ENCODE results near the gene TLX1.

Gene TLX1

GRCh38 chr10:101133489-101134298 is 2.6 kb downstream of the TLX1 start:
- in situ Hi-C loops (cut with MboI; ENCODE audit: low sequenced_read_pairs) = loop anchor here (5.0 kb wide), 1 partner anchor 91 kb away; no protein-coding TSS in a partner anchor
- Histone ChIP-seq H3K4me3 (peak overlapping the region; percentile 54), H3K4me1 (peaks cover 6% of the 10 kb centered on the region; the same call in 1 of the 2 replicates), H3K9me3 (no peaks in the 10 kb centered on the region), H3K36me3 (replicated peaks) (no peaks in the 10 kb centered on the region; the same call in 1 of the 2 replicates), H3K27me3 (ENCODE audit: low read depth) (no peaks in the 10 kb centered on the region)
- DNase-seq (ENCODE audit: low spot score in 2 of 2) = no peak

- no peak overlapping the region for H3K4me3 ChIP-seq
- in situ Hi-C loops (cut with MboI; ENCODE audit: low sequenced_read_pairs) = loop anchor here (5.0 kb wide), 1 partner anchor 92 kb away; no protein-coding TSS in a partner anchor
- DNase-seq (ENCODE audit: low spot score in 2 of 2) = no peak
- H3K36me3 ChIP-seq (replicated peaks) = no peaks in the 10 kb centered on the region; the same call in 1 of the 2 replicates
- peaks cover 6% of the 10 kb centered on the region; the same call in 1 of the 2 replicates for H3K4me1 ChIP-seq
- H3K9me3 ChIP-seq = no peaks in the 10 kb centered on the region
- H3K27me3 ChIP-seq (ENCODE audit: low read depth) = no peaks in the 10 kb centered on the region
Measured at GRCh38 chr10:101134299-101135127, 3.4 kb downstream of the TLX1 start.

- Histone ChIP-seq H3K4me1 (peaks cover 6% of the 10 kb centered on the region; the same call in 1 of the 2 replicates), H3K4me3 (no peak overlapping the region), H3K9me3 (no peaks in the 10 kb centered on the region), H3K27me3 (ENCODE audit: low read depth) (no peaks in the 10 kb centered on the region), H3K36me3 (replicated peaks) (no peaks in the 10 kb centered on the region; the same call in 1 of the 2 replicates)
- in situ Hi-C loops (cut with MboI; ENCODE audit: low sequenced_read_pairs) = no loop called here
- DNase-seq (ENCODE audit: low spot score in 2 of 2) = no peak
Measured at GRCh38 chr10:101135141-101136006, 4.3 kb downstream of the TLX1 start.

GRCh38 chr10:101136007-101136707 is 5.1 kb downstream of the TLX1 start:
- DNase-seq (ENCODE audit: low spot score in 2 of 2) = no peak
- Histone ChIP-seq H3K9me3 (no peaks in the 10 kb centered on the region), H3K4me1 (0 out of 2 replicates have a peak, but pooled peaks cover 3% of the 10 kb centered on the region), H3K27me3 (ENCODE audit: low read depth) (no peaks in the 10 kb centered on the region), H3K36me3 (replicated peaks) (no peaks in the 10 kb centered on the region; the same call in 1 of the 2 replicates), H3K4me3 (no peak overlapping the region)
- in situ Hi-C loops (cut with MboI; ENCODE audit: low sequenced_read_pairs) = no loop called here

- Histone ChIP-seq H3K4me3 (no peak overlapping the region), H3K36me3 (replicated peaks) (no peaks in the 10 kb centered on the region; the same call in 1 of the 2 replicates), H3K27me3 (ENCODE audit: low read depth) (no peaks in the 10 kb centered on the region), H3K9me3 (no peaks in the 10 kb centered on the region), H3K4me1 (0 out of 2 replicates have a peak, but pooled peaks cover 3% of the 10 kb centered on the region)
- no peak for DNase-seq (ENCODE audit: low spot score in 2 of 2)
- in situ Hi-C loops (cut with MboI; ENCODE audit: low sequenced_read_pairs) = no loop called here
Measured at GRCh38 chr10:101136708-101137121, 5.6 kb downstream of the TLX1 start.

GRCh38 chr10:101137271-101137670 is 6.2 kb downstream of the TLX1 start:
- DNase-seq (ENCODE audit: low spot score in 2 of 2) = no peak
- H3K4me1 ChIP-seq = no peaks in the 10 kb centered on the region

GRCh38 chr10:101138788-101139420 is 7.8 kb downstream of the TLX1 start:
- no peaks in the 10 kb centered on the region for H3K9me3 ChIP-seq
- no peak for DNase-seq (ENCODE audit: low spot score in 2 of 2)
- H3K27me3 ChIP-seq (ENCODE audit: low read depth) = no peaks in the 10 kb centered on the region
- no peak overlapping the region for H3K4me3 ChIP-seq
- in situ Hi-C loops (cut with MboI; ENCODE audit: low sequenced_read_pairs) = no loop called here
- H3K36me3 ChIP-seq (replicated peaks) = no peaks in the 10 kb centered on the region; the same call in 1 of the 2 replicates
- H3K4me1 ChIP-seq = no peaks in the 10 kb centered on the region

More at GRCh38 chr10:101137271-101137670, 6.2 kb downstream of the TLX1 start:
- Histone ChIP-seq H3K4me3 (no peak overlapping the region), H3K27me3 (ENCODE audit: low read depth) (no peaks in the 10 kb centered on the region), H3K9me3 (no peaks in the 10 kb centered on the region), H3K36me3 (replicated peaks) (no peaks in the 10 kb centered on the region; the same call in 1 of the 2 replicates)
- in situ Hi-C loops (cut with MboI; ENCODE audit: low sequenced_read_pairs) = no loop called here

GRCh38 chr10:101139421-101139911 is 8.4 kb downstream of the TLX1 start:
- no peaks in the 10 kb centered on the region for H3K9me3 ChIP-seq
- DNase-seq (ENCODE audit: low spot score in 2 of 2) = no peak
- no peak overlapping the region for H3K4me3 ChIP-seq
- in situ Hi-C loops (cut with MboI; ENCODE audit: low sequenced_read_pairs) = no loop called here
- no peaks in the 10 kb centered on the region; the same call in 1 of the 2 replicates for H3K36me3 ChIP-seq (replicated peaks)
- H3K27me3 ChIP-seq (ENCODE audit: low read depth) = no peaks in the 10 kb centered on the region
- H3K4me1 ChIP-seq = no peaks in the 10 kb centered on the region

GRCh38 chr10:101140084-101140949 is 9.2 kb downstream of the TLX1 start:
- no peaks in the 10 kb centered on the region for H3K9me3 ChIP-seq
- H3K36me3 ChIP-seq (replicated peaks) = no peaks in the 10 kb centered on the region; the same call in 1 of the 2 replicates
- H3K27me3 ChIP-seq (ENCODE audit: low read depth) = no peaks in the 10 kb centered on the region
- no peak for DNase-seq (ENCODE audit: low spot score in 2 of 2)
- in situ Hi-C loops (cut with MboI; ENCODE audit: low sequenced_read_pairs) = no loop called here
- H3K4me1 ChIP-seq = no peaks in the 10 kb centered on the region
- H3K4me3 ChIP-seq = no peak overlapping the region

- DNase-seq (ENCODE audit: low spot score in 2 of 2) = no peak
- in situ Hi-C loops (cut with MboI; ENCODE audit: low sequenced_read_pairs) = no loop called here
- Histone ChIP-seq H3K36me3 (replicated peaks) (no peaks in the 10 kb centered on the region; the same call in 1 of the 2 replicates), H3K9me3 (no peaks in the 10 kb centered on the region), H3K27me3 (ENCODE audit: low read depth) (peaks cover 2% of the 10 kb centered on the region; the same call in 1 of the 2 replicates), H3K4me1 (no peaks in the 10 kb centered on the region), H3K4me3 (no peak overlapping the region)
Measured at GRCh38 chr10:101140950-101141615, 10.0 kb downstream of the TLX1 start.

Data from HAP-1 (cell line).